GM18526 (cell line): ENCODE data around the gene FGF2.

Source experiments
- POLR2A ChIP-seq: IDR thresholded peaks from 3 replicates; pipeline ENCODE4 v1.6.1; 2011; ENCODE audit not compliant: insufficient read length; ENCODE audit errors: extremely low read depth

The FGF2 gene

GRCh38 chr4:122921971-122922876 lies 95.6 kb downstream of the FGF2 start, which contains the start of gene NUDT6:
Gene NUDT6, minus strand, starts transcription at chr4:122922597. Its CDS starts 25 bp downstream, at chr4:122922572.
- peak; percentile 29 for TF ChIP-seq POLR2A

GRCh38 chr4:122922877-122923511 lies 96.4 kb downstream of the FGF2 start:
- TF ChIP-seq POLR2A: peak; percentile 52

- no peak for TF ChIP-seq POLR2A
Measured at GRCh38 chr4:122928930-122929329, 102.3 kb downstream of the FGF2 start.

GRCh38 chr4:122930862-122931261 lies 104.2 kb downstream of the FGF2 start:
- TF ChIP-seq POLR2A: no peak

- no peak for TF ChIP-seq POLR2A
Measured at GRCh38 chr4:122932763-122933162, 106.1 kb downstream of the FGF2 start.

GRCh38 chr4:122946142-122946541 lies 119.5 kb downstream of the FGF2 start:
- no peak for TF ChIP-seq POLR2A
